HEK293 (cell line): ENCODE measurements around the gene MAP3K14.

Experiments
- MEIS1 ChIP-seq: sonication (generic); formaldehyde crosslinking; IDR thresholded peaks from 2 replicates; pipeline ENCODE4 v1.8.1; 2022; ENCODE audit warnings: missing genetic modification reagents, mild to moderate bottlenecking, borderline replicate concordance
- YY1 ChIP-seq: fragments of 450-650 bp; formaldehyde crosslinking; IDR thresholded peaks from 2 replicates; pipeline ENCODE4 v1.5.1; 2018; ENCODE audit warnings: missing biosample characterization, missing genetic modification characterization
- ZIC2 ChIP-seq: fragments of 450-650 bp; formaldehyde crosslinking; IDR thresholded peaks from 2 replicates; pipeline ENCODE4 v1.5.1; 2016; ENCODE audit warnings: missing biosample characterization, missing genetic modification characterization
- ZNF335 ChIP-seq: fragments of 450-650 bp; formaldehyde crosslinking; conservative IDR thresholded peaks from 2 replicates; pipeline ENCODE4 v1.5.1; 2016; ENCODE audit warnings: missing biosample characterization, missing genetic modification characterization
- ZNF777 ChIP-seq: fragments of 450-650 bp; formaldehyde crosslinking; IDR thresholded peaks from 2 replicates; pipeline ENCODE4 v1.5.1; 2017; ENCODE audit warnings: missing biosample characterization, missing genetic modification characterization, borderline replicate concordance
- TF ChIP-seq, protein P1 (sequence below): fragments of 450-650 bp; formaldehyde crosslinking; IDR thresholded peaks from 2 replicates; pipeline ENCODE4 v1.5.1; 2016; ENCODE audit warnings: missing biosample characterization, missing genetic modification characterization
- TF ChIP-seq, protein P2 (sequence below): fragments of 450-650 bp; formaldehyde crosslinking; IDR thresholded peaks from 2 replicates; pipeline ENCODE4 v1.5.1; 2016; ENCODE audit warnings: missing biosample characterization, missing genetic modification characterization
- TF ChIP-seq, protein P3 (sequence below): fragments of 450-650 bp; formaldehyde crosslinking; IDR thresholded peaks from 2 replicates; pipeline ENCODE4 v1.5.1; 2016; ENCODE audit warnings: missing biosample characterization, missing genetic modification characterization

DNA sequence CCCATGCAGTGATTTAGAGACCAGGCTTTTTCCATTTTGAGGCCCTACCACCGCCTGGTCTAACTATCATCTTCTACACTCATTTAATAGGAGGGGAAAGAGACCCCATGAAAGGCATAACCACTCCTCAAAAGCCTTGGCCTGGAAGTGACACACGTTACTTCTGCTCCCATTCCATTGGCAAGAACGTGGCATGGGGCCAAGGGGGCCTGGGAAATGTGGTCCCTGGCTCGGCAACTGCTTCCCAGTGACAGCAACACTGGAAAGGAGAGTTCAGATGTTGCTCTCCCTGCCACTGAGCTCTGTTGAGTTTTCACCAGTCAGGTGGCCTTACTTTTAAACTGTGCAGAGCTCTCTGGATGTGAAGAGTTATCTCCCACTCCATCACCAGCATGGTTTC, 45.2 kb upstream of the MAP3K14 start:
- TF ChIP-seq YY1 (no peak), ZNF335 (tag by site-specific recombination) (no peak), ZNF777 (tag by site-specific recombination) (no peak), ZIC2 (no peak), MEIS1 (CRISPR knock-in tag) (no peak)
- TF ChIP-seq, protein P1, sequence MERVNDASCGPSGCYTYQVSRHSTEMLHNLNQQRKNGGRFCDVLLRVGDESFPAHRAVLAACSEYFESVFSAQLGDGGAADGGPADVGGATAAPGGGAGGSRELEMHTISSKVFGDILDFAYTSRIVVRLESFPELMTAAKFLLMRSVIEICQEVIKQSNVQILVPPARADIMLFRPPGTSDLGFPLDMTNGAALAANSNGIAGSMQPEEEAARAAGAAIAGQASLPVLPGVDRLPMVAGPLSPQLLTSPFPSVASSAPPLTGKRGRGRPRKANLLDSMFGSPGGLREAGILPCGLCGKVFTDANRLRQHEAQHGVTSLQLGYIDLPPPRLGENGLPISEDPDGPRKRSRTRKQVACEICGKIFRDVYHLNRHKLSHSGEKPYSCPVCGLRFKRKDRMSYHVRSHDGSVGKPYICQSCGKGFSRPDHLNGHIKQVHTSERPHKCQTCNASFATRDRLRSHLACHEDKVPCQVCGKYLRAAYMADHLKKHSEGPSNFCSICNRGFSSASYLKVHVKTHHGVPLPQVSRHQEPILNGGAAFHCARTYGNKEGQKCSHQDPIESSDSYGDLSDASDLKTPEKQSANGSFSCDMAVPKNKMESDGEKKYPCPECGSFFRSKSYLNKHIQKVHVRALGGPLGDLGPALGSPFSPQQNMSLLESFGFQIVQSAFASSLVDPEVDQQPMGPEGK (tag by site-specific recombination), result no peak
- TF ChIP-seq, protein P2, sequence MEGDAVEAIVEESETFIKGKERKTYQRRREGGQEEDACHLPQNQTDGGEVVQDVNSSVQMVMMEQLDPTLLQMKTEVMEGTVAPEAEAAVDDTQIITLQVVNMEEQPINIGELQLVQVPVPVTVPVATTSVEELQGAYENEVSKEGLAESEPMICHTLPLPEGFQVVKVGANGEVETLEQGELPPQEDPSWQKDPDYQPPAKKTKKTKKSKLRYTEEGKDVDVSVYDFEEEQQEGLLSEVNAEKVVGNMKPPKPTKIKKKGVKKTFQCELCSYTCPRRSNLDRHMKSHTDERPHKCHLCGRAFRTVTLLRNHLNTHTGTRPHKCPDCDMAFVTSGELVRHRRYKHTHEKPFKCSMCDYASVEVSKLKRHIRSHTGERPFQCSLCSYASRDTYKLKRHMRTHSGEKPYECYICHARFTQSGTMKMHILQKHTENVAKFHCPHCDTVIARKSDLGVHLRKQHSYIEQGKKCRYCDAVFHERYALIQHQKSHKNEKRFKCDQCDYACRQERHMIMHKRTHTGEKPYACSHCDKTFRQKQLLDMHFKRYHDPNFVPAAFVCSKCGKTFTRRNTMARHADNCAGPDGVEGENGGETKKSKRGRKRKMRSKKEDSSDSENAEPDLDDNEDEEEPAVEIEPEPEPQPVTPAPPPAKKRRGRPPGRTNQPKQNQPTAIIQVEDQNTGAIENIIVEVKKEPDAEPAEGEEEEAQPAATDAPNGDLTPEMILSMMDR (tag by site-specific recombination), result no peak
- TF ChIP-seq, protein P3, sequence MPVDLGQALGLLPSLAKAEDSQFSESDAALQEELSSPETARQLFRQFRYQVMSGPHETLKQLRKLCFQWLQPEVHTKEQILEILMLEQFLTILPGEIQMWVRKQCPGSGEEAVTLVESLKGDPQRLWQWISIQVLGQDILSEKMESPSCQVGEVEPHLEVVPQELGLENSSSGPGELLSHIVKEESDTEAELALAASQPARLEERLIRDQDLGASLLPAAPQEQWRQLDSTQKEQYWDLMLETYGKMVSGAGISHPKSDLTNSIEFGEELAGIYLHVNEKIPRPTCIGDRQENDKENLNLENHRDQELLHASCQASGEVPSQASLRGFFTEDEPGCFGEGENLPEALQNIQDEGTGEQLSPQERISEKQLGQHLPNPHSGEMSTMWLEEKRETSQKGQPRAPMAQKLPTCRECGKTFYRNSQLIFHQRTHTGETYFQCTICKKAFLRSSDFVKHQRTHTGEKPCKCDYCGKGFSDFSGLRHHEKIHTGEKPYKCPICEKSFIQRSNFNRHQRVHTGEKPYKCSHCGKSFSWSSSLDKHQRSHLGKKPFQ (tag by site-specific recombination), result no peak
